Nephron progenitor cell (in vitro differentiated cells): Measurements from ENCODE around the gene CLPSL2.

Source experiments
- DNase-seq: peaks from one replicate; pipeline ENCODE4 v3.0.0; 2021
- H3K27ac Mint-ChIP-seq: 2 replicates; pipeline ENCODE4 v1.8.0; 2021; ENCODE audit warnings: mild to moderate bottlenecking, moderate library complexity, mixed read lengths
- H3K27me3 Mint-ChIP-seq: 2 replicates; pipeline ENCODE4 v1.8.0; 2021; ENCODE audit warnings: mild to moderate bottlenecking, low read depth, mixed read lengths; ENCODE audit not compliant: poor library complexity
- H3K36me3 Mint-ChIP-seq: 2 replicates; pipeline ENCODE4 v1.8.0; 2021; ENCODE audit warnings: low read depth, mixed read lengths
- H3K4me1 Mint-ChIP-seq: 2 replicates; pipeline ENCODE4 v1.8.0; 2021; ENCODE audit warnings: mixed read lengths
- H3K4me3 Mint-ChIP-seq: 2 replicates; pipeline ENCODE4 v1.8.0; 2021; ENCODE audit warnings: mild to moderate bottlenecking, moderate library complexity, mixed read lengths
- H3K9me3 Mint-ChIP-seq: 2 replicates; pipeline ENCODE4 v1.8.0; 2021; ENCODE audit warnings: mild to moderate bottlenecking, moderate library complexity, mixed read lengths
- CTCF ChIP-seq: fragments of 200-600 bp; sonication (generic); IDR thresholded peaks from 2 replicates; pipeline ENCODE4 v1.5.0; 2021; ENCODE audit warnings: antibody characterized with exemption

Gene CLPSL2

GRCh38 chr6:35736253-35736894 lies 40.0 kb upstream of the CLPSL2 start:
- H3K4me1 Mint-ChIP-seq: peaks cover 54% of the 10 kb centered on the region
- H3K36me3 Mint-ChIP-seq: no peaks in the 10 kb centered on the region

GRCh38 chr6:35736982-35737412 lies 39.4 kb upstream of the CLPSL2 start, which contains the start of gene ARMC12:
ARMC12 (plus strand) TSS chr6:35737032; CDS start chr6:35737109, 77 bp downstream.
- no peak for TF ChIP-seq CTCF
- Mint-ChIP-seq H3K4me1 (peaks cover 54% of the 10 kb centered on the region), H3K9me3 (no peaks in the 10 kb centered on the region), H3K36me3 (no peaks in the 10 kb centered on the region), H3K27me3 (peaks cover 8% of the 10 kb centered on the region), H3K27ac (no peak within 1 kb of the TSS), H3K4me3 (no peak within 1 kb of the TSS)
- DNase-seq: no peak

More at GRCh38 chr6:35736253-35736894, 40.0 kb upstream of the CLPSL2 start:
- peaks cover 4% of the 10 kb centered on the region for H3K27me3 Mint-ChIP-seq
- DNase-seq: peak; percentile 84
- no peak overlapping the region for H3K27ac Mint-ChIP-seq
- H3K4me3 Mint-ChIP-seq: no peak overlapping the region
- TF ChIP-seq CTCF: peak; percentile 91
- no peaks in the 10 kb centered on the region for H3K9me3 Mint-ChIP-seq

- TF ChIP-seq CTCF: peak; percentile 62
- no peaks in the 10 kb centered on the region for H3K9me3 Mint-ChIP-seq
- H3K4me1 Mint-ChIP-seq: peaks cover 50% of the 10 kb centered on the region
- no peak overlapping the region for H3K27ac Mint-ChIP-seq
- no peak overlapping the region for H3K4me3 Mint-ChIP-seq
- DNase-seq: no peak
- peaks cover 8% of the 10 kb centered on the region for H3K27me3 Mint-ChIP-seq
- H3K36me3 Mint-ChIP-seq: no peaks in the 10 kb centered on the region
Measured at GRCh38 chr6:35737413-35738211, 38.8 kb upstream of the CLPSL2 start.

GRCh38 chr6:35739645-35740524 lies 36.5 kb upstream of the CLPSL2 start:
- Mint-ChIP-seq H3K9me3 (no peaks in the 10 kb centered on the region), H3K4me1 (peaks cover 40% of the 10 kb centered on the region), H3K4me3 (no peak overlapping the region), H3K27me3 (peaks cover 11% of the 10 kb centered on the region), H3K36me3 (no peaks in the 10 kb centered on the region), H3K27ac (peak overlapping the region; percentile 12)
- TF ChIP-seq CTCF: no peak
- no peak for DNase-seq

GRCh38 chr6:35742842-35743241 lies 33.6 kb upstream of the CLPSL2 start:
- no peak overlapping the region for H3K4me3 Mint-ChIP-seq
- peaks cover 17% of the 10 kb centered on the region for H3K27me3 Mint-ChIP-seq
- peaks cover 6% of the 10 kb centered on the region for H3K9me3 Mint-ChIP-seq
- no peak for DNase-seq
- no peak for TF ChIP-seq CTCF
- no peaks in the 10 kb centered on the region for H3K36me3 Mint-ChIP-seq
- H3K27ac Mint-ChIP-seq: peak overlapping the region; percentile 78
- H3K4me1 Mint-ChIP-seq: peaks cover 32% of the 10 kb centered on the region
